ENCODE measurements around the gene SLC39A7.

Gene SLC39A7

DNA sequence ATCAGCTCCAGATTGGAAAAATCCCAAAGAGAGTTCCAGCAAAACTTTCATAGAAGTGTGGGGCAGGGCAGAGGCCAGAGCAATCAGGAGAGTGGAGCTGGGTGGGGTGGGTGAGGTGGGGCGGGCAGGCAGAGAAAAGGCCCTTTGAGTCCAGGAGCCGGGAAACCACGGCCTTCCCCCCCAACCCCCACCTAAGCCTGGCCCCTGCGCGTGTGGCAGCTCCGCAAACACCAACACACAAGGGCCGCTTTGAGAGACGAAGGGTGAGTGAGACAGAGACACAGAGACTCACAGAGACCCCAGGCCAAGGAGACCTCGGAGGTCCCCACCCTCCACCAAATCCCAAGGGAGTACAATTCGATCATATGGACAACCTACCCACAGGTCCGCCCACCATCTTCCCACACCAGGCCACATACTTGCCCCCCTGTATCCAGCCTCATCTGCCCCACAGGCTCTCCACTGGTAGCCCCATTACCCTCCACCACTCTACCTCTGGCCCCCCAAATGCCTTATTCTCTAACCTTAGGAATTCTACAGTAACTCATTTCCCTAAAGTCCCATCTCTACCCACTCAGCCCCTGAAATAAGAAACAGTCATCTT, 10.1 kb upstream of the SLC39A7 start:
- no peak for DNase-seq (ENCODE audit: low read depth in 2 of 2)

GRCh38 chr6:33191383-33192104, 9.1 kb upstream of the SLC39A7 start:
- DNase-seq (ENCODE audit: low read depth in 2 of 2): no peak

DNA sequence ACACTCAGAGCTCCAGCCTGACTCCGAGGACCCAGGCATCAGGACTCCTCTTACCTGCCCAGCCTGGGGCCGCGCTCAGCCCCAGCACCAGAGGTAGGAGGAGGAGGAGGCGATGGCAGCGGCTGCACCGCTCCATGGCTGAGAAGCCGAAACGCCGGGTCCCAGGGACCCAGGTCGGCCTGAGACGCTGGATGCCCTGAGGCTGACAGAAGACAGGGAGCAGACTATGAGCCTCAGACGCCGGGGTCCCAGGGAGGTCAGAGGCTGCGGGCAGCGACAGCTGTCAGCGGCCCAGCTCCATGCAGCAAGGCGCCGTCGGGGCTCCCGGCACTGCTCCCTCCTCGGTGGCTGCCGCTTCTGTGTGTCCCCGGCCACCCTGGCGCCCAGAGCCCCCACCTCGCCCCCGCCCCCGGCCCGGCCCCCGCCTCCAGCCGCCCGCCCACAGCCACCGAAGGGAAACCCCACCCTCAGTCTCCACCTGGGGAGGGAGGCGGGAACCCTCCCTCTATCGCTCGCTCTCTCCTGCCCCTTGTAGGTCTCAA, 8.5 kb upstream of the SLC39A7 start, which contains the start of gene COL11A2:
Gene COL11A2 (minus strand): TSS at position 363 of the 542 bp plus-strand sequence. CDS start 227 bp downstream, at position 136.
- no peak for DNase-seq (ENCODE audit: low read depth in 2 of 2)

DNA sequence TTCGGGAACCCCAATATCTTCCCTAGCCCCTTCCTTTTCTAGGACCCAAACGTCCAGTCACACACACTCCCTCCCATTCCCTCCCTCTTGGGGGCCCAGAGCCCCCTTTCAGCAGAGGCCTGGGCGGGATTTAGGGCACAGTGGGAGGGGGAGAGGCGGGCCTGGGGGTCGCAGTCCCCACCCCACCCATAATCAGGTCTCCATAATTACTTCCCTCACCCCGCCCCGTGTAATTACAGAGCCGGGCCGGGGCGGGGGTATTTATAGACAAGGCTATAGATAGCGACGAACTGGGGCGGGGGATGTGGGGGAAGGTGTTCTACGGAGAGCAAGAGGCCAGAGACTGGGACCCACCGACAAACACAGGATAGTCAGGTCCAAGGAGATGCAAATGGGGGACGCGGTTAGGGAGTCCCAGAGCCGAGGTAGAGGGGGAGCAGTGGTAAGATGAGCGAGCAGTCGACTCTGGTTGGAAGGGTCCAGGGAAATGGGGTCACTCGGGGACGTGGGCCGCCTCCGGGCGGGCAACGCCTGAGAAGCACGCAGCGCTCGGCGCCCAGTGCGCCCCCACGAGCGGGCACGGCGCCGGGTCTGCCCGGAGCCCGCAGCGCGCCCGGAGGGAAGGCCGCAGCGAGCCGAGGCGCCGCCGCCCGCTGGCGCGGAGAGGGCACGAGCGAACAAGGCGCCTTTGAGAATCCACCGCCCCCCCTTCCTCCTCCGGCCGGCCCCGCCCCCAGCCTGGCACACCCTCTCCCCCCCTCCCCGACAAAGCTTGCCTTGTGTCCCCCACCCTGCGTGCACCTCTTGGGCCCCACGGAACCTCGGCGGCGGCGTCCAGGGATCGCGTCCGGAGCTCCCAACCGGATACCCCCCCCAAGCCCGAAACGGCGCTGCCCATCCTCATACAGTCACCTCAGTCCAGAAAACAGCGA, 7.7 kb upstream of the SLC39A7 start:
- DNase-seq (ENCODE audit: low read depth in 2 of 2): no peak

- DNase-seq (ENCODE audit: low read depth in 2 of 2): no peak
These were observed 7.0 kb upstream of the SLC39A7 start for GRCh38 chr6:33193619-33194018.

GRCh38 chr6:33194431-33194979, 6.2 kb upstream of the SLC39A7 start:
- no peak for DNase-seq (ENCODE audit: low read depth in 2 of 2)

DNA sequence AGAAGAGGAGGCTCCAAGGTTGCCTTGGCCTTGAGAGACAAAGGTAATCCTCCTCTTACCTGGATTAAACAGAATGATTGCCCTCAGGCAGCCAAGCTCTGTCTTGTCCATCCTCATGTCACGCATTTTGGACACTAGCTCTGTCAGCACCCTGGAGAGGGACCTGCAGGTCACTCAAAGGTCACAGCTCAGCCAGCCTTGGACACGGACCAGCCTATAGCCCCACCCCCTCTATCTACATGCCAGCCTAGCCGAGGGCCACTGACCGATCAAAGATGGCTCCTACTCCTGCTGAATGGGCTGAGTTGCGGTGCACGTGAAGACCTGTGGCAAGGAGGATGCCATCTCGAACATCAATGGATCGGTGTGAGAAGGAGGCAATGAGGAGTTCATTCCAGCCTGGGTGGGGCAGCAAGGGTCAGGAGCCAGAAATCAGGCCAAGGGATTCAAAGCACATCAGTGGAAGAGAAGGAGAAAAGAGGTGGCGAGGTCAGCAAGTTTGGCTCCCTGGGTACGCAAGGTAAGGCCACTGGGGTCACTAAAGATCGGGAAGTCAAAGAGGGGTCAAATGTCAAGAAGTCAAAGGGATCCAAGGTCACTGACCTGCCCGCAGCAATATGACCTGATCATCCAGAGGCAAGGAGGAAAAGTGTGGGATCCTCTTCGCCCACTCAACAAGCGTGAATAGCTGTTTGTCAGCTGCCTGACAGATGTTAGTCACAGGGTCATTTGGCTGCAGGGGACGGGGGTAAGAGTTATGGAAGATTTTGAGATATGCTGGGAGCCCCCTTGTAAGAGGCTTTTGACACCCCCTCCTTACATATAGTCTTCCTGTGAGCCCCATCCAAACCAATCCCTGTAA, 5.1 kb upstream of the SLC39A7 start:
- DNase-seq (ENCODE audit: low read depth in 2 of 2): no peak

GRCh38 chr6:33197431-33198048, 3.1 kb upstream of the SLC39A7 start:
- DNase-seq (ENCODE audit: low read depth in 2 of 2): no peak

DNA sequence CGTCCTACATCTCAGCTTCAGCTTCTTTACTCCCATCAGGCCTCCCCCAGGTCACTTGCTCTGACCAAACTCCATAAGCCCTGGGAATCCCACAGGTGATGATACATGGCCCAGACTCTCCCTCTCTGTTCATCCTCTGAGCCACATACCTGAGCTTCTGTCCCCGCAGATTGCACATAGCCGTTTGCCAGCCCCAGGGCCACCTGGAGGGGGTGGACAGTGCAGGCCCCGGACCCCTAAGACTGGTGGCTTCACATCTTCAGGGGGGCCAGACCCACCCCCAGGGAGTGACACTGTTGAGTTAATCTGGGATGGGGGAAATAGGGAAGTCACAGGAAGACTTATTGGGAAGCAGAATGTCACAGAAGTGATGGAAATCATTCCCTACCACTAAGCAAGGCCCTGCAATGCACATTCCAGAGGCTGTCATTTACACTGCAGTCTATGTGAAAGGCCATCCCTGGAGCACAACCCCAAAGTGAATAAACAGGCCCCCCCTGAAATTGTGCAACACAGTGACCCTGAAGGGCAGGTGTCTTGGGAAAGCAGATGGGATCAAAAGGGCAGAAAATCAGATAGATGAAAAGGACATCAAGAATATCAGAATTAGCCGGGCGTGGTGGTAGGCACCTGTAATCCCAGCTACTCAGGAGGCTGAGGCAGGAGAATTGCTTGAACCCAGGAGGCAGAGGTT, 2.4 kb upstream of the SLC39A7 start:
- DNase-seq (ENCODE audit: low read depth in 2 of 2): no peak

DNA sequence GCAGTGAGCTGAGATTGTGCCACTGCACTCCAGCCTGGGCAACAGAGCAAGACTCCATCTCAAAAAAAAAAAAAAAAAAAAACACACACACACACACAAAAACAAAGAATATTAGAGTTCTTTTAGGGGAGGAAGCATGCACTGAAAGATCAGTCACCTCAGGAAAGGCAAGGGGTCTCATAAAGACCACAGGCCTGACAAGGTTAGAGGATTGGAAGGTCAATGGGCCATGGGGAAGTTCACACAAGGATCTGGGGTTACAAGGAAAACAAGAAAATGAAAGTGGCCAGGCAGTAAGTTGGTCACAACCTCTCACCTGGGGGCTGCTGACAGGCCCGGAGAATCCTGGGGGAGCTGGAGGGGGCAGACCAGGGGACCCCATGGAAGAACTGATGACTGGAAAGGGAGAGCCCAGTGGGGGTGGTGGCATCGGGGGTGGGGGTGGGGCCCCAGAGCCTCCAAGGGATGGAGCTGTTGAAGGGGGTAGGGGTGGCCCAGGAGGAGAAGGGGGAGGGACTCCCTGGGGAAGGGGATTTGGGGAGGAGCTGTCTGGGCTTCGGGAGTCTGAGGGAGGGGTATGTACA, 1.7 kb upstream of the SLC39A7 start:
- no peak for DNase-seq (ENCODE audit: low read depth in 2 of 2)

- peak; percentile 66 for DNase-seq (ENCODE audit: low read depth in 2 of 2)
These were observed 914 bp upstream of the SLC39A7 start for GRCh38 chr6:33199687-33200218.

GRCh38 chr6:33201147-33201545, 479 bp downstream of the SLC39A7 start:
- no peak for DNase-seq (ENCODE audit: low read depth in 2 of 2)

GRCh38 chr6:33201935-33202334, 1.3 kb downstream of the SLC39A7 start:
- DNase-seq (ENCODE audit: low read depth in 2 of 2): no peak

DNA sequence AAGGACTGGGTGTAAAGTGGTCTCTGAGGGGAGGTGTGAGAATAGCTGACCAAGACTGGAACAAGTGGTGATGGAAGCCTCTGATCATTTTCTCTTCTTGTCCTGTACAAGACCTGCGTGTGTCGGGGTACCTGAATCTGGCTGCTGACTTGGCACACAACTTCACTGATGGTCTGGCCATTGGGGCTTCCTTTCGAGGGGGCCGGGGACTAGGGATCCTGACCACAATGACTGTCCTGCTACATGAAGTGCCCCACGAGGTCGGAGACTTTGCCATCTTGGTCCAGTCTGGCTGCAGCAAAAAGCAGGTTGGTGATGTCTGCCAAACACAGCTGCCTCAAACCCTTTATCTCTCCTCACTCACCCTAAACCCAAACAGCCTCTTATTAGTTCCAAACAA, 2.1 kb downstream of the SLC39A7 start:
- no peak for DNase-seq (ENCODE audit: low read depth in 2 of 2)

- DNase-seq (ENCODE audit: low read depth in 2 of 2): no peak
These were observed 2.9 kb downstream of the SLC39A7 start for GRCh38 chr6:33203443-33204164.

DNA sequence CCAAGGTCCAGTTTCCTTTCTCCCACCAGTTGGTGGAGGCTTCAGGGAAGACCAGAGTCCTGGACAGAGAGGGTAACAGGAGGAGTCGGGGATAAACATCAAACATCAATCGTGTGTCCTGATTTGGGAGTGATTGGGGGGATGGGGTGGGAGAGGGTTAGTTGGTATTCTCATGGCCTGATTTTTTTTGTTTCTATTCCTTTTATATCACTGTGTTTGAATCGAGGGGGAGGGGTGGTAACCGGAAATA, 3.4 kb downstream of the SLC39A7 start:
- no peak for DNase-seq (ENCODE audit: low read depth in 2 of 2)

- DNase-seq (ENCODE audit: low read depth in 2 of 2): peak; percentile 94 to 95
These were observed 3.9 kb downstream of the SLC39A7 start, which contains the start of gene HSD17B8 for GRCh38 chr6:33204415-33205190. HSD17B8 (plus strand) TSS chr6:33204655; CDS start chr6:33204669, 14 bp downstream.

Measured in stimulated activated CD8-positive, alpha-beta memory T cell treated with anti-CD3 and anti-CD28 coated beads, Interleukin-15, amount 100 ng/mL, for 48 hours (primary cell).